ENCODE measurements around the gene MYH13. TPM values are rescaled to one million over a fixed set of nuclear protein-coding genes. Genes with fewer than 3 reads are reported as not detected.
A peak's percentile ranks its signal among the peaks of the same experiment; 100 is the strongest.
"Not testable (repeated sequence)": the region's sequence is repeated elsewhere in the genome, so short reads cannot be mapped to it uniquely, and the experiment has no call there.

Gene MYH13
- total RNA-seq, 2 experiments from 2014 or later = not detected

DNA sequence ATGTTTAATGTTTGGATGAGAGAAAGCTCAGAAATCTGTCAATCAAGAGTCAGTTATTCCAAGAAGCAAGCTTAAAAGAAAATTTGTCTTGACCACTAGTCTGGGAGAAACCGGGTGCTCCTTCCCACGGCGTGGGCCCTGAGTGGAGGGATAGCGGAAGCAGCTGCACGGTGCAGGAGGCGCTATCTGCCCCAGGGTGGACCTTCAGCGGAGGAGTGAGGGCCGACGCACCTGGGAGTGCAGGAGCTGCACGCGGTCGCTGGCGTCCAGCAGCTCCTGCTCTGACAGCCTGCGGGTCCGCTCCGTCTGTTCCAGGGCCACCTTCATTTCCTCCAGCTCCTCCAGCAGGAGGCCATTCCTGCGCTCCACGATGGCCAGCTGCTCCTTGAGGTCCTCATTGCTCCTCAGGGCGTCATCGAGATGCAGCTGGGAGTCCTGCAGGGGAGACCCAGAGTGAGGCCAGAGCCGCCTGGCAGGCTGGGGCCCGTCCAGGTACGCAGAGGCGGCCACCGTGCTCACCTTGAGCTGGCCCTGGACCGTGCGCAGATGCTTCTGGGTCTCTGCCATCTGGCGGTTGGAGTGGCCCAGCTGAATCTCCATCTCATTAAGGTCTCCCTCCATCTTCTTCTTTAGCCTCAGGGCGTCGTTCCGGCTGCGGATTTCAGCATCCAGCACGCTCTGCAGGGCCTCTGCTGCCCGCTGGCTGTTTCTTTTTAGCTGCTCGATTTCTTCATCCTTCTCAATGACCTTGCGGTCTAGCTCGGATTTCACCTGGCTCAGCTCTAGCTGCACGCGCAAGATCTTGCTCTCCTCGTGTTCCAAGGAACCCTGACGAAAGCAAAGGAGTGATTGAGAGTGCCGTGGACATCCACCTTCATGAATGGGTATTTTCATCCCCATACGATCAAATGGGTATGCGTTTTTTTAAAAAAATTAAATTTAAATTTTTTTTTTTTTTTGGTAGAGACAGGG, 63.5 kb downstream of the MYH13 start:
- Mint-ChIP-seq H3K27me3 (no peaks in the 10 kb centered on the region), H3K27ac (no peak overlapping the region), H3K4me1 (no peaks in the 10 kb centered on the region), H3K36me3 (ENCODE audit: low read depth) (no peaks in the 10 kb centered on the region), H3K9me3 (no peaks in the 10 kb centered on the region), H3K4me3 (no peak overlapping the region)
- CTCF ChIA-PET = interaction anchor here (1.0 to 1.4 kb wide), 2 partner anchors 18 to 308 kb away, joined by 4 read pairs; no protein-coding TSS in a partner anchor
- no peak for DNase-seq
- POLR2A ChIA-PET = no interaction called here

DNA sequence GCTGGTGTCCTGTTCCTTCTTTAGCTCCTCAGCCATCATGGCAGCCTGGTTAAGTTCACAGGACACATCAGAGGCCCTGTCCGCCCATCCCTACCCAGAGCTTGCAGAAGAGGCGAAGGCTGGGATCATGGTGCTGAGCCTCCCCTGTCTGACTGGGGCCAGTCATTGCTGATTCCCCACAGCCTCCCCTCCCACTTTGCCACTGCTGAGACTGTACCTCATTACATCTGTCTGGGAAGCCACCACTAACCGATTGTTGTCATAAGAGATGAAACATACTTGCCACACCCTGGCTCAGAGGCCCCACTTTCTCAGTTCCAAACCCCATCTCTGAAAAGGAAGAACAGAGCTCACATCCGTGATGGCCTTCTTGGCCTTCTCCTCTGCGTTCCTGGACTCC, 66.2 kb downstream of the MYH13 start:
- Mint-ChIP-seq H3K27ac (no peak overlapping the region), H3K36me3 (ENCODE audit: low read depth) (no peaks in the 10 kb centered on the region), H3K4me3 (no peak overlapping the region), H3K9me3 (no peaks in the 10 kb centered on the region), H3K4me1 (no peaks in the 10 kb centered on the region), H3K27me3 (no peaks in the 10 kb centered on the region)
- ChIA-PET POLR2A (no interaction called here), CTCF (interaction anchor here (0.8 kb wide), 1 partner anchor 311 kb away, joined by 3 read pairs; no protein-coding TSS in a partner anchor)
- DNase-seq = no peak

DNA sequence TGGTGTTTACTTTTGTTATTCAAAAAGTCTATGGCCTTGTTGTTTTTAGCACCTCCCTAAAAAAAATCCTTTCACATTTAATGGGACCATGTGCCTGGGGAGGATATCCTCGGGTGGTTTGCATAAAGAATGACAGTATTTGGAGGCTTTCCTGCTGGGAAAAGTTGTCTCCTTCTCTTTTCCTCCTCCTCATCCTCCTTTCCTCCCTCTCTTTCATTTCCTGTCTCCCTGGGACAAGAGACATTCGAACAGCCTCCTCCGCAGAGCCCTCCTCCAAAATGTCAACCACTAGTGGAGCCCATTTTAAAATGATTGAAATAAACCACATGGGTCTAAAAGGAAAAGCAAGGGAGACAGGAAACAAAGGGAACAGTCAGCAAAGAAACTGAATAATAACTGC, 67.4 kb downstream of the MYH13 start:
- no peak for DNase-seq
- Mint-ChIP-seq H3K4me1 (no peaks in the 10 kb centered on the region), H3K4me3 (no peak overlapping the region), H3K9me3 (no peaks in the 10 kb centered on the region), H3K36me3 (ENCODE audit: low read depth) (no peaks in the 10 kb centered on the region), H3K27me3 (no peaks in the 10 kb centered on the region), H3K27ac (no peak overlapping the region)
- POLR2A ChIA-PET = interaction anchor here (0.6 kb wide), 1 partner anchor 651 kb away, joined by 3 read pairs; no protein-coding TSS in a partner anchor
- CTCF ChIA-PET = no interaction called here

DNA sequence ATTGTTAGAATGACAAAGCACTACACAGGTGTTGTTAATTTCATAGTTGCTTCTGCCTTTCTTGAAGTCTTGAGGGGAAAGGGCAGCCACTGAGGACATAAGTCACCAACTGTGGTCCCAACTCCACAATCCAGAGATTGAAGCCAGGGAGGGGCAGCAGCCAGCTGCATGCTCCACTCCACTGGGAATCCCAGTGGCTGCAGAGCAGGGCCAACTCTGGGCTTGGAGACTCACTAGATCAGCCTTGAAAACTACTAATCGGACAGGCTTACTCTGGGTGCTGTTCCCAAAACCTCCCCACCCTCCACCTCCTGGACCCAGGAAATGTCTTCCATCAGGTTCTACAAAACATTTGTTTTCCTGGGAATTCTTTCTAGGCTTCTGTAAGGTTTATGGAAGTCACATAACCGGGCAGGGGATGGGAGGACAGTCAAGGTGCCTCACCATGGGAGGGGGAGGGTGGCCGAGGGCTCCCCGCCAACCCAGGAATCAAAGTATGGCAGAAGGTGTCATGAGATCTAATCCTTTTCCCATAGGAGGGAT, 68.0 kb downstream of the MYH13 start:
- H3K9me3 Mint-ChIP-seq = no peaks in the 10 kb centered on the region
- no peak overlapping the region for H3K27ac Mint-ChIP-seq
- H3K4me1 Mint-ChIP-seq = no peaks in the 10 kb centered on the region
- CTCF ChIA-PET = no interaction called here
- H3K36me3 Mint-ChIP-seq (ENCODE audit: low read depth) = no peaks in the 10 kb centered on the region
- no peak overlapping the region for H3K4me3 Mint-ChIP-seq
- DNase-seq = no peak
- H3K27me3 Mint-ChIP-seq = no peaks in the 10 kb centered on the region
- POLR2A ChIA-PET = no interaction called here

DNA sequence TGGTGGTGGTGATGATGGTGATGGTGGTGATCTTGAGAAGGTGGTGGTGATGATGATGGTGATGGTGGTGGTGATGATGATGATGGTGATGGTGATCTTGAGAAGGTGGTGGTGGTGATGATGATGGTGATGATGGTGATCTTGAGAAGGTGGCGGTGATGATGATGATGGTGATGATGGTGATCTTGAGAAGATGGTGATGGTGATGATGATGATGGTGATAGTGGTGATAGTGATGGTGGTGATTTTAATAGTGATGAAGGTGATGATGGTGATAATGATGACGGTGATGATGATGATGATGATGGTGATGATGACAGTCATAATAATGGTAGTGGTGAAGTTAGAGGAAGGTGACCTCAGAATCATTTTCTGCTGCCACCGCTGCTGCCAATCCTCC, 75.1 kb downstream of the MYH13 start:
- DNase-seq = no peak
- H3K27ac Mint-ChIP-seq = no peak overlapping the region
- CTCF ChIA-PET = no interaction called here
- H3K4me1 Mint-ChIP-seq = peaks cover 7% of the 10 kb centered on the region
- H3K36me3 Mint-ChIP-seq (ENCODE audit: low read depth) = no peaks in the 10 kb centered on the region
- H3K27me3 Mint-ChIP-seq = no peaks in the 10 kb centered on the region
- POLR2A ChIA-PET = no interaction called here
- no peak overlapping the region for H3K4me3 Mint-ChIP-seq
- H3K9me3 Mint-ChIP-seq = no peaks in the 10 kb centered on the region

DNA sequence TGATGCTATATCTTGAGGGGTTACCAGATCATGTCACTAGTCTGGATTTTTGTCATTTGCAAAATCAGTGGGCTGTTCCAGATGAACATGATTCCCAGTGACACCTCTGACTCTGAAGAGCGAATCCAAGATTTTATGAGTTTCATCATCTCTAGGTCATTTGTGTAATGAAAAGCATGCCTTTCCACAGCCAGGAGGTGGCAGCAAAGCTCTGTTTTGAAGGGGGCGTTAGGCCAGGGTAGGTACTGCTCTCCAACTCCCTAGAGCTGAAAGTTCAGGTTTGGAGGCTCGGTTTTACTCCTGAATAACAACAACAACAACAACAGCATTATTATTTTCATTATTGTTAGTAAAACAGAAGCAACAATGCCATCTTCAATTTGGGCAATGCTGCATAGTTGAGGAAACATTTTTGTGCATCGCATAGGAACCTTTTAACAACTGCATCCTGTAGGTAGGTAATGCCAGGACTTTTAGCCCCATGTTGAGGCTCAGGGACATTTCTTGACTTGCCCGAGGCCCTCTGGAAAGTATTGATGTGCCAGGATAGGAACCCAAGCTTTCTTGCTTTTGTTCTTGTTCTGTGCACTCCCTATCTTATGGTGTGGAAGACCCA, 77.0 kb downstream of the MYH13 start:
- CTCF ChIA-PET = interaction anchor here (0.5 to 1.6 kb wide), 6 partner anchors 30 to 579 kb away, joined by 3 to 7 read pairs (median 4); no protein-coding TSS in a partner anchor
- Mint-ChIP-seq H3K27ac (no peak overlapping the region), H3K9me3 (no peaks in the 10 kb centered on the region), H3K4me1 (peaks cover 16% of the 10 kb centered on the region), H3K4me3 (no peak overlapping the region), H3K27me3 (peaks cover 2% of the 10 kb centered on the region), H3K36me3 (ENCODE audit: low read depth) (no peaks in the 10 kb centered on the region)
- POLR2A ChIA-PET = no interaction called here
- peak; percentile 49 for DNase-seq

DNA sequence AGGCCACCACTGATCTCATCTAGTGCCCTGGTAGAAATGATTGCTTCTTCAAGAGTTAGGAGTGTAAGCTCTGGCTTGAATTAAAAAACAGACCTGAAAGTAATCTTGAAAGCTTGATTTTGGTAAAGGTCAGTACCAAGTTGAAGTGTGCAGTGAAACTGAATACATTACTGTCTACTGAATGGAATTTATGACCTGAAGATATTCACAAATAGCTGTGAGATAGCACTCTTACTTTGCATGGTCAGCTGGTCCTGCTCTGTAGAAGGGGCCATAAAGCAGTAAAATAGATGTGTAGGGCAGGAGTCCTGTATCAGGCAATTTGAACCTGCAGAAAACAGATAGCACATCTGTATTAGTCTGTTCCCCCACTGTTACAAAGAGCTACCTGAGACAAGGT, 78.6 kb downstream of the MYH13 start:
- peaks cover 12% of the 10 kb centered on the region for H3K27me3 Mint-ChIP-seq
- CTCF ChIA-PET = interaction anchor here (0.6 to 1.6 kb wide), 3 partner anchors 35 to 369 kb away, joined by 3 to 4 read pairs (median 4); no protein-coding TSS in a partner anchor
- H3K4me3 Mint-ChIP-seq = no peak overlapping the region
- no peak overlapping the region for H3K27ac Mint-ChIP-seq
- H3K36me3 Mint-ChIP-seq (ENCODE audit: low read depth) = no peaks in the 10 kb centered on the region
- no peaks in the 10 kb centered on the region for H3K9me3 Mint-ChIP-seq
- H3K4me1 Mint-ChIP-seq = peaks cover 16% of the 10 kb centered on the region
- POLR2A ChIA-PET = no interaction called here
- no peak for DNase-seq

DNA sequence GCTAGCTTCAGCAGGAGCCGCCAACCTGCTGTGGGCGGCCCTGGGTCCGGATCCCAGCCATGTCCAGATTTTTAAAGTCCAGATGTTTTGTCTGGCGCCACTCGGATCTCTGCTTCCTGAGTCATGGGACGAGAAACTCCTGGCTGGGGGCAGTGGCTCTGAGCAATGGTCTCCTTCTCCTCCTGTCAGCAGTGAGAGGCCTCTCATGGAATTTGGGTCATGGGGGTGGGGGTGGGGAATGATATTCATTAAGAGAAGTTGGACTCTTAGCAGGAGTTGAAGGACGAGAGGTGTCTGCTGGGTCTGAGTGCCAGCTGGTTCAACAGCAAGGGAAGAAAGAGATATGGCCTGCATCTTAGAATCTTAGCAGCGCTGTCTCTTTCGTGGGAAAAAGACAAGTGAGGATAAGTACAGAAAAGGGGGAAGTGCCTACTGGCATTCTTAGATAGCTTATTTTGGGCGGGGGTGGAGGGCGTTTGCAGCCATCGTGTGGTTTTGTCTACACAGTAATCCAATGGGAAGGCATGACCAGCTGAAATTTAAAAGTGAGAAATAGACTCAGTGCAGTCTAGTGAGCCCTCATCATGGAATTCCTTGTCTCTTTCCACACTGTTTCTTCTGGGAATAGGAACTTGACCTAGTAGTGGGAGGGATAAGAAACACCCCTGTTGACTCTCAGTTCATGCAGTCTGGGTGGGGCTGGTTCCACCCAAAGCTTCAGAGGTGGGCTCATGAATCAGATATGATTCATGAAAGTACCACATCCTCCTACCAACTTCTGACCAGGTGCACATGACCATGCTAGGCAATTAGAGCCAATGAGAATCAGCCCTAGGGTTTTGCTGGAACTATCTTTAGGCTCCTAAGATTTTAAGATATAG, 80.5 kb downstream of the MYH13 start:
- H3K27ac Mint-ChIP-seq = peak overlapping the region; percentile 38
- H3K9me3 Mint-ChIP-seq = no peaks in the 10 kb centered on the region
- DNase-seq = peak; percentile 26
- POLR2A ChIA-PET = no interaction called here
- H3K36me3 Mint-ChIP-seq (ENCODE audit: low read depth) = no peaks in the 10 kb centered on the region
- peaks cover 12% of the 10 kb centered on the region for H3K27me3 Mint-ChIP-seq
- H3K4me3 Mint-ChIP-seq = no peak overlapping the region
- peaks cover 16% of the 10 kb centered on the region for H3K4me1 Mint-ChIP-seq
- CTCF ChIA-PET = no interaction called here

DNA sequence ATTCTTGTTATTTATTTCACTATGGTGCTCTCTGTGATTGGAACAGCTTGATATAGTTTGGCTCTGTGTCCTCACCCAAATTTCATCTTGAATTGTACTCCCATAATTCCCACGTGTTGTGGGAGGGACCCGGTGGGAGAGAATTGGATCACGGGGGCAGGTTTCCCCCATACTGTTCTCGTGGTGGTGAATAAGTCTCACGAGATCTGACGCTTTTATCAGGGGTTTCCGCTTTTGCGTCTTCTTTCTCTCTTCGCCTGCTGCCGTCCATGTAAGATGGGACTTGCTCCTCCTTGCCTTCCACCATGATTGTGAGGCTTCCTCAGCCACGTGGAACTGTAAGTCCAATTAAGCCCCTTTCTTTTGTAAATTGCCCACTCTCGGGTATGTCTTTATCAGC, 81.2 kb downstream of the MYH13 start:
- H3K9me3 Mint-ChIP-seq; CTCF ChIA-PET; H3K27ac Mint-ChIP-seq; POLR2A ChIA-PET; H3K36me3 Mint-ChIP-seq (ENCODE audit: low read depth); DNase-seq; H3K4me3 Mint-ChIP-seq: not testable (repeated sequence)
- Mint-ChIP-seq H3K27me3 (peaks cover 16% of the 10 kb centered on the region), H3K4me1 (peaks cover 16% of the 10 kb centered on the region)

DNA sequence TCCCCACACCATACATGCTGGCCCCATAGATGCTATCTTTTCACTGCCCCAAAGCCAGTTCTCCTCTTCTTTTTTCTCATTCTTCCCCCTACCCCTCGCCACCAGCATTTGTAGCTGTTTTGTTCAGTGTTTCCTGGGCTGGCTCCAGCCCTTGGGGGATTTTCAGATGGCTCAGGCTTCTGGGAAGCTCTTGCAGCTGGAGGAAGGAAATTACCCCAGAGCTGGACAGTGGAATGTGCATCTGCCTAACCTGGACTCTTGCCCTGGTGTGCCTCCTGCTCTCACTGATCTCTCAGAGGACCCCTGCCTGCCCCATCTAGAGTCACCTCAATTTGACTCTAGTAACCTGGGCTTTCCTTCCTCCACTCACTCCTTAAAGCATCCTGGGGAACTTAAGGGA, 82.8 kb downstream of the MYH13 start:
- Mint-ChIP-seq H3K27ac (no peak overlapping the region), H3K36me3 (ENCODE audit: low read depth) (no peaks in the 10 kb centered on the region), H3K27me3 (peaks cover 16% of the 10 kb centered on the region), H3K4me3 (no peak overlapping the region), H3K9me3 (no peaks in the 10 kb centered on the region), H3K4me1 (peaks cover 16% of the 10 kb centered on the region)
- POLR2A ChIA-PET = no interaction called here
- CTCF ChIA-PET = no interaction called here
- no peak for DNase-seq

DNA sequence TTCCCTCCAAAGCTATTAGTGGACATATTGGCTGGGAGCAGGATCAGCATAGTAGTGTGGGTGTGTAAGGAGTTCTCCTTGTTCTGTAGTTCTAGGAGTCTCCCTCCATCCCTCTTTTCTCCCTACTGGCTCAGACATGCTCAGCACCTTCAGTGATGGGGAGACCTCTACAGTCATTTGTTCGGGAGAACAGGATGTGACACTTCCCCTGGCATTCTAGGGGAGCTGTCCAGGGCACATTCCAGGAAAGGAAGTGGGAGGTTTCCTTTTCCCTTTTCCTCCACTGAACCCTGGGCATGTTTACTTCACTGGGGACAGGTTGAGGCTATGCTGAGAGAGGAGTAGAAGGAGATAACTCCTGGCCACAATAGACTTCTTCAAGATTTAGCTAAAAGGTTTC, 86.5 kb downstream of the MYH13 start:
- Mint-ChIP-seq H3K9me3 (no peaks in the 10 kb centered on the region), H3K36me3 (ENCODE audit: low read depth) (no peaks in the 10 kb centered on the region), H3K27ac (no peak overlapping the region), H3K27me3 (peaks cover 17% of the 10 kb centered on the region), H3K4me1 (peaks cover 1% of the 10 kb centered on the region), H3K4me3 (no peak overlapping the region)
- ChIA-PET POLR2A (no interaction called here), CTCF (interaction anchor here (1.5 kb wide), 1 partner anchor 10 kb away, joined by 3 read pairs; no protein-coding TSS in a partner anchor)
- no peak for DNase-seq

DNA sequence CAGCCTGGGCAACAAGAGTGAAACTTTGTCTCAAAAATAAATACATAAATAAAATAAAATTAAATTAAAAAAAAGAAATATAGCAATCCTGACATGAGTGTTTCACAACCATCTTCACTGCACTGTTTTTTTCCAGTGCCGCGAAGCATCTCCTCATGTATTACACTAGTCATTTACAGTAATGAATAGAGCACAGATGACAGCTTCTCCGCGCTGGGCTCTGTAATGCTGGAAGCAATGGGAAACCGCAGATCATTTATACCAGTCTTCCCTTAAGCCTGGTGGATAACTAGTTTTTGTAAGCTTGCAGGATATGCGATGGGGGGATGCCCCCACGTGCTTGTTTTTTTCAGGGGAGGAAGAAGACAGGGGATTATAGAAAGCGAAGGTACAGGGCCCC, 86.9 kb downstream of the MYH13 start:
- no peak overlapping the region for H3K27ac Mint-ChIP-seq
- H3K4me1 Mint-ChIP-seq = no peaks in the 10 kb centered on the region
- H3K27me3 Mint-ChIP-seq = peaks cover 16% of the 10 kb centered on the region
- H3K36me3 Mint-ChIP-seq (ENCODE audit: low read depth) = no peaks in the 10 kb centered on the region
- POLR2A ChIA-PET = no interaction called here
- CTCF ChIA-PET = interaction anchor here (1.5 kb wide), 1 partner anchor 11 kb away, joined by 3 read pairs; no protein-coding TSS in a partner anchor
- H3K9me3 Mint-ChIP-seq = no peaks in the 10 kb centered on the region
- no peak overlapping the region for H3K4me3 Mint-ChIP-seq
- DNase-seq = no peak

DNA sequence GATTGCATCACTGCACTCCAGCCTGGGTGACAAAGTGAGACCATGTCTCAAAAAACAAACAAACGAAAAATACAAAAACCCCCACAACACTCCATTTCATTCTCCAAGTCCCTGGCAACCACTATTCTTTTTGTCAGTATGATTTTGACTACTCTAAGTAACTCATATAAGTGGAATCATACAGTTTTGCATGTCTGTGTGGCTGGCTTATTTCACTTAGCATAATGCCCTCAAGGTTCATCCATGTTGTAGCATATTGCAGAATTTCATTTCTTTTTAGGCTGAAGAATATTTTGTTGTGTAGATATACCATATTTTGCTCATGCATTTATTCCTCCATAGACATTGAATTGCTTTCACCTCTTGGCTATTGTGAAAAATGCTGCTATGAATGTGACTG, 92.7 kb downstream of the MYH13 start:
- CTCF ChIA-PET = no interaction called here
- POLR2A ChIA-PET = no interaction called here
- Mint-ChIP-seq H3K4me3 (no peak overlapping the region), H3K27ac (no peak overlapping the region), H3K27me3 (peaks cover 1% of the 10 kb centered on the region), H3K36me3 (ENCODE audit: low read depth) (no peaks in the 10 kb centered on the region), H3K9me3 (no peaks in the 10 kb centered on the region), H3K4me1 (no peaks in the 10 kb centered on the region)
- no peak for DNase-seq

All from activated CD4-positive, alpha-beta memory T cell treated with anti-CD3 and anti-CD28 coated beads, Interleukin-2, amount 10 ng/mL, durations not matched to agents 7 days and 5 days (primary cell).